ENCODE measurements around the gene SASS6. TPM values are rescaled to one million over a fixed set of nuclear protein-coding genes. Genes with fewer than 3 reads are reported as not detected.

The SASS6 gene
- total and polyA plus RNA-seq, 9 of the 15 experiments (the other 6 are each of a cell fraction or from before 2014, with no cell fraction given) = 11.6 to 34.1 (median 18.0) TPM

DNA sequence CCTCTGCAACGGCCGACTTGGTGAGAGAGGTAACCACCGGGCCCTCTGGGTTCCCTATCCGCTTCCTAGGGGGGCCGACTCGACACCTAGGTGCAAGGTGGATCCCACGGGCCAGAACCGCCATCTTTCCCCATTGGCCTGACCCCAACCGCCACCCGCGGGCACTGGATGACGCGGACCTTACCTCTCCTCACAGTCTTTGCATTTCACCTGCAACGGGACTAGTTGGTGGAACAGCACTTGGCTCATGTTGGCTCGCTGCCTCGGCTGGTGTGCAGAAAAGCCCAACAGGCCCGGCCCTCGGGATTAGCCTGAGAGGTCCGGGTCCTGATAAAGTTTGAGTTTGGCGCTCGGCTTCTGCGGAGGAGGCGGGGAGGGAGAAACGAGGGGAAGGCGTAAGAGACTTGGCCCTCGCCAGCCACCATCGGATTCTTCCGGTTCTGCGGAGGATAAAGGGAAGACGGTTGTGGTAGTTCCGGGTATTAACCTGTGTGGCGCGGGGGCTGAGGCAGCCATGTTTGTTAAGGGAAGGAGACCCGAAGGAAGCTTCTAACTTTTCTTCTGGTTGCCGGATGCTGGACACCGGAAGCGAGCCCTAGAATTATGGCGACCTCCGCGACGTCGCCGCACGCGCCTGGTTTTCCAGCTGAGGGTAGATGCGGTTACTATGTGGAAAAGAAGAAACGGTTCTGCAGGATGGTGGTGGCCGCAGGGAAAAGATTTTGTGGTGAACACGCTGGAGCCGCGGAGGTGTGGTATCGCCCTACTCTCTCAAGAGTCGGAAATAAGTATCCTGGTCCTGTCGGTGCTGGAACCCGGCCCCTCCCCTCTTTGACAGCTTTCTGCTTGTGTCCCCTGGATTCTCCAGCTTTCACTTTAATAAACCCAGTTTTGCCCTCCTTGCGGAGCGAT is at the start of gene SASS6, which contains the start of gene TRMT13 (continued):
- TF ChIP-seq JUN (IDR thresholded peaks at IDR 0.05; ENCODE audit: borderline replicate concordance, low read depth, low read length) (peak; percentile 73; the same call in 1 of the 2 replicates), JUN (CRISPR knock-in tag; IDR thresholded peaks at IDR 0.05; ENCODE audit: borderline replicate concordance) (no peak), ZNF384 (IDR thresholded peaks at IDR 0.05; ENCODE audit: low read depth, low read length) (peak; percentile 24; the same call in 1 of the 2 replicates), MYC (IDR thresholded peaks at IDR 0.05; ENCODE audit: low read depth, low read length) (peak; percentile 90), MYC (CRISPR knock-in tag; IDR thresholded peaks at IDR 0.05; ENCODE audit: borderline replicate concordance, low read depth) (no peak), RFX7 (CRISPR knock-in tag; IDR thresholded peaks at IDR 0.05) (no peak), NELFE (IDR thresholded peaks at IDR 0.05; ENCODE audit: insufficient read depth, insufficient read length) (no peak), MTA3 (IDR thresholded peaks at IDR 0.05; ENCODE audit: borderline replicate concordance) (peak; percentile 99), ZNF644 (tag; IDR thresholded peaks at IDR 0.05; ENCODE audit: low read depth) (no peak), NBN (IDR thresholded peaks at IDR 0.05; ENCODE audit: low read depth) (peak; percentile 82), EP300 (IDR thresholded peaks at IDR 0.05; ENCODE audit: low read length) (peak; percentile 79), CBX5 (IDR thresholded peaks at IDR 0.05; ENCODE audit: borderline replicate concordance, low read depth) (no peak), SAP30 (IDR thresholded peaks at IDR 0.05; ENCODE audit: borderline replicate concordance, insufficient read depth, low read depth, low read length, poor library complexity, severe bottlenecking) (peak; percentile 89), SMARCE1 (IDR thresholded peaks at IDR 0.05) (no peak), SOX6 (IDR thresholded peaks at IDR 0.05) (peak; percentile 62), FOXK1 (CRISPR knock-in tag; IDR thresholded peaks at IDR 0.05; ENCODE audit: borderline replicate concordance) (peak; percentile 58), ATF1 (CRISPR knock-in tag; IDR thresholded peaks at IDR 0.05) (no peak), ATF1 (tag; IDR thresholded peaks at IDR 0.05) (peak; percentile 92), SIX5 (IDR thresholded peaks at IDR 0.05; ENCODE audit: borderline replicate concordance in 1 of 2, insufficient read depth in 1 of 2, low read depth in 1 of 2, low read length in 2 of 2) (peak; percentile 54 to 76), SMAD2 (IDR thresholded peaks at IDR 0.05; ENCODE audit: low read depth, low read length) (no peak), NFIX (CRISPR knock-in tag; IDR thresholded peaks at IDR 0.05; ENCODE audit: low read depth) (no peak), ESRRA (IDR thresholded peaks at IDR 0.05; ENCODE audit: borderline replicate concordance, low read depth) (peak; percentile 68; the same call in 1 of the 2 replicates)
- TF ChIP-seq, protein P1, sequence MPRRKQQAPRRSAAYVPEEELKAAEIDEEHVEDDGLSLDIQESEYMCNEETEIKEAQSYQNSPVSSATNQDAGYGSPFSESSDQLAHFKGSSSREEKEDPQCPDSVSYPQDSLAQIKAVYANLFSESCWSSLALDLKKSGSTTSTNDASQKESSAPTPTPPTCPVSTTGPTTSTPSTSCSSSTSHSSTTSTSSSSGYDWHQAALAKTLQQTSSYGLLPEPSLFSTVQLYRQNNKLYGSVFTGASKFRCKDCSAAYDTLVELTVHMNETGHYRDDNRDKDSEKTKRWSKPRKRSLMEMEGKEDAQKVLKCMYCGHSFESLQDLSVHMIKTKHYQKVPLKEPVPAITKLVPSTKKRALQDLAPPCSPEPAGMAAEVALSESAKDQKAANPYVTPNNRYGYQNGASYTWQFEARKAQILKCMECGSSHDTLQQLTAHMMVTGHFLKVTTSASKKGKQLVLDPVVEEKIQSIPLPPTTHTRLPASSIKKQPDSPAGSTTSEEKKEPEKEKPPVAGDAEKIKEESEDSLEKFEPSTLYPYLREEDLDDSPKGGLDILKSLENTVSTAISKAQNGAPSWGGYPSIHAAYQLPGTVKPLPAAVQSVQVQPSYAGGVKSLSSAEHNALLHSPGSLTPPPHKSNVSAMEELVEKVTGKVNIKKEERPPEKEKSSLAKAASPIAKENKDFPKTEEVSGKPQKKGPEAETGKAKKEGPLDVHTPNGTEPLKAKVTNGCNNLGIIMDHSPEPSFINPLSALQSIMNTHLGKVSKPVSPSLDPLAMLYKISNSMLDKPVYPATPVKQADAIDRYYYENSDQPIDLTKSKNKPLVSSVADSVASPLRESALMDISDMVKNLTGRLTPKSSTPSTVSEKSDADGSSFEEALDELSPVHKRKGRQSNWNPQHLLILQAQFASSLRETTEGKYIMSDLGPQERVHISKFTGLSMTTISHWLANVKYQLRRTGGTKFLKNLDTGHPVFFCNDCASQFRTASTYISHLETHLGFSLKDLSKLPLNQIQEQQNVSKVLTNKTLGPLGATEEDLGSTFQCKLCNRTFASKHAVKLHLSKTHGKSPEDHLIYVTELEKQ (CRISPR knock-in tag; IDR thresholded peaks at IDR 0.05) = no peak
- TF ChIP-seq, protein P2, sequence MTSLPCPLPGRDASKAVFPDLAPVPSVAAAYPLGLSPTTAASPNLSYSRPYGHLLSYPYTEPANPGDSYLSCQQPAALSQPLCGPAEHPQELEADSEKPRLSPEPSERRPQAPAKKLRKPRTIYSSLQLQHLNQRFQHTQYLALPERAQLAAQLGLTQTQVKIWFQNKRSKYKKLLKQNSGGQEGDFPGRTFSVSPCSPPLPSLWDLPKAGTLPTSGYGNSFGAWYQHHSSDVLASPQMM (CRISPR knock-in tag; IDR thresholded peaks at IDR 0.05) = no peak

Measured in K562 (cell line).